SJSA1 (cell line): Measurements from ENCODE around the gene KNL1. TPM values are rescaled to one million over a fixed set of nuclear protein-coding genes. Genes with fewer than 3 reads are reported as not detected.
"Not testable (repeated sequence)": the region's sequence is repeated elsewhere in the genome, so short reads cannot be mapped to it uniquely, and the experiment has no call there.

Experiments
- DNase-seq, 2 experiments: peaks; one replicate each; pipeline ENCODE4 v3.0.0-alpha.2; 2015 to 2020; ENCODE audit warnings: low spot score in 2 of 2, low read depth in 1 of 2
- H3K27ac ChIP-seq: fragments of 250-450 bp; sonication (Bioruptor Pico); 2 replicates; pipeline ENCODE4 v1.5.1; 2020; ENCODE audit warnings: mild to moderate bottlenecking, moderate library complexity
- H3K27me3 ChIP-seq: fragments of 250-450 bp; sonication (Bioruptor Pico); replicated peaks from 2 replicates; pipeline ENCODE4 v1.5.1; 2020; ENCODE audit warnings: mild to moderate bottlenecking, moderate library complexity
- H3K36me3 ChIP-seq: fragments of 250-450 bp; sonication (Bioruptor Pico); 2 replicates; pipeline ENCODE4 v1.5.1; 2020; ENCODE audit warnings: mild to moderate bottlenecking
- H3K4me1 ChIP-seq: fragments of 250-450 bp; sonication (Bioruptor Pico); replicated peaks from 2 replicates; pipeline ENCODE4 v1.6.1; 2021; ENCODE audit warnings: mild to moderate bottlenecking
- H3K4me3 ChIP-seq: fragments of 250-450 bp; sonication (Bioruptor Pico); 2 replicates; pipeline ENCODE4 v1.5.1; 2020; ENCODE audit warnings: mild to moderate bottlenecking
- H3K9me3 ChIP-seq: fragments of 250-450 bp; sonication (Bioruptor Pico); replicated peaks from 2 replicates; pipeline ENCODE4 v1.5.1; 2020; ENCODE audit warnings: mild to moderate bottlenecking
- total RNA-seq: library from RNA; depleted of rRNA; stranded (reverse); fragments of >200 nt; shearing (Covaris generic); gene quantifications from 2 replicates; pipeline ENCODE4 v1.2.3, GENCODE V29; 2014

Gene KNL1
- total RNA-seq, 1 experiment from 2014 or later = 88.4 TPM

DNA sequence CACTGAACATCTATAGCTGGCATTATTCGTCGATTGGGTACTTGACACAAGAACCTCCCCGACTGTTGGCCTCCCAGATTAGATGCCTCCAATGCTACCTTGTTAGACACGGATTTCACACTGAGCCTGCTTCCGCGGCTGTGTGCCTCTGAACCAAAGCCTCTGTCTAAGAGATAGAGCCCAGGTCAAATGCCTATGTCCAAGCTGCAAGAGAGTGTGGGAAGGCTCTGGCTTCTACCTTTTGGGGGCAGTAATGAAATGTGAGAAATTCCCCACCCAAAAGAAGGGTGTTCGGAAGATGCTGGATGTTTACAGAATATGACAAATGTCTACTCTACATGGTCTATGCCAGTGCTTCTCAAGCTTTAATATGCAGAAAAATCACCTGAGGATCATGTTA lies 26.9 kb upstream of the KNL1 start:
- Histone ChIP-seq H3K9me3 (no peaks in the 10 kb centered on the region), H3K4me1 (peaks cover 21% of the 10 kb centered on the region), H3K27me3 (no peaks in the 10 kb centered on the region), H3K27ac (no peak overlapping the region), H3K4me3 (no peak overlapping the region), H3K36me3 (peaks cover 28% of the 10 kb centered on the region)
- DNase-seq = no peak

DNA sequence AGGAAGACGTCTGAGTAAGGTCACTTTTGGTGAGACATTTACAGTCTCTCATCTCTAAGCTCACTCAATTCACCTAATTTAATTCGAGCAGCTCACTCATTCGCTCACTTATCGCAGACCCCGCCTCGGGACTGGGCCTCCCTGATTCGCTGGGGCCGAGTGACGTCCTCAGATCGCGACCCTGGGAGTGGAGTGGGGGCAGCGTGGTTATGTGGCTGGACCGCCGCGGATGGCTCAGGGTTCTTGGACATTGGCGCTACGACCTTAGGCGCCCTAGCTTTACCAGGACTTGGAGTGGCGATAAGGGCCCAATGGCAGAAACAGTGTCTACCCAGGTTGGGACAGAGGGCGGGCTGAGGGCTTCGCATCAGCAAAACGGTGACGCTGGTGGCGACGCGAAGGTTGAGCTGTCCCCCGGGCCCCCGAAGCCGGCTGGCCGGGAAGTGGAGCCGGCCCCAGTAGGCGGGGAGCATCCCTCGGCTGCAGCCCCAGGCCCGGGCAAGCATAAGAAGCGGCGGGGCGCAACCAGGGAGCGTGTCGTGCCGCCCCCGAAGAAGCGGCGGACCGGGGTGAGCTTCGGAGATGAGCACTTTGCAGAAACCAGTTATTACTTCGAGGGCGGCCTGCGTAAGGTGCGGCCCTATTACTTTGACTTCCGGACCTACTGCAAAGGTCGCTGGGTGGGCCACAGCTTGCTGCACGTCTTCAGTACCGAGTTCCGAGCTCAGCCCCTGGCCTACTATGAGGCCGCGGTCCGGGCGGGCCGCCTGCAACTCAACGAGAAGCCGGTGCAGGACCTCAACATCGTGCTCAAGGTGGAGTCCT lies 24.7 kb upstream of the KNL1 start, which contains the start of gene RPUSD2:
TSS of gene RPUSD2 (plus strand) at position 171 of the 825 bp plus-strand sequence. CDS start at position 210, 39 bp downstream.
- DNase-seq = peak; percentile 87 to 94
- H3K27me3 ChIP-seq = no peaks in the 10 kb centered on the region
- H3K27ac ChIP-seq = peak within 1 kb of the TSS; percentile 24
- peaks cover 17% of the 10 kb centered on the region; the same call in 1 of the 2 replicates for H3K4me1 ChIP-seq
- H3K36me3 ChIP-seq = peaks cover 37% of the 10 kb centered on the region
- no peaks in the 10 kb centered on the region for H3K9me3 ChIP-seq
- H3K4me3 ChIP-seq = peak within 1 kb of the TSS; percentile 82

DNA sequence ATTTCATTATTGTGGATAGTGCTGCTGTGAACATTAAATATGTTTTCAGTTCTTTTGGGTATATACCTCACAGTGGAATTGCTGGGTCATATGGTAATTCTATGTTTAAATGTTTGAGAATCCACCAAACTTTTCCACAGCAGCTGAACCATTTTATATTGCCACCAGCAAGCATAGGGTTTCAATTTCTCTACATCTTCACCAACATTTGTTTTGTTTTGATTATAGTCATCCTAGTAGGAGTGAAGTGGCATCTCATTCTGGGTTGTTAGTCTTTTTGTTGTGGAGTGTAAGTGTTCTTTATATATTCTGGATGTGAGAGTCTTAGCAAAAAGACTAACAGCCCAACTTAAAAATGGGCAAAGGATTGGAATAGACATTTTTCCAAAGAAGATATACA lies 18.9 kb upstream of the KNL1 start:
- Histone ChIP-seq H3K27me3 (no peaks in the 10 kb centered on the region), H3K4me3 (no peak overlapping the region), H3K9me3 (no peaks in the 10 kb centered on the region), H3K4me1 (peaks cover 5% of the 10 kb centered on the region; the same call in 1 of the 2 replicates), H3K27ac (no peak overlapping the region), H3K36me3 (peaks cover 35% of the 10 kb centered on the region)
- no peak for DNase-seq

DNA sequence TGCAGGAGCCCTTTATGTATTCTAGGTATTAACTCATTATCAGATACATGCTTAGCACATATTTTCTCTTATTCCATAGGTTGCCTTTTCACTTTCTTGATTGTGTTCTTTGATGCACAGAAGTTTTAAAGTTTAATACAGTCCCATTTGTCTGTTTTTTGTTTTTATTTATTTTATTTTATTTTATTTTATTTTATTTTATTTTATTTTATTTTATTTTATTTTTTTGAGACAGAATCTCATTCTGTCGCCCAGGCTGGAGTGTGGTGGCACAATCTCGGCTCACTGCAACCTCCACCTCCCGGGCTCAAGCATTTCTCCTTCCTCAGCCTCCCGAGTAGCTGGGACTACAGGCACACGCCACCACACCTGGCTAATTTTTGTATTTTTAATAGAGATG lies 17.1 kb upstream of the KNL1 start:
- H3K9me3 ChIP-seq, H3K27ac ChIP-seq, H3K4me3 ChIP-seq, H3K27me3 ChIP-seq, H3K4me1 ChIP-seq, DNase-seq: not testable (repeated sequence)
- peaks cover 26% of the 10 kb centered on the region for H3K36me3 ChIP-seq

DNA sequence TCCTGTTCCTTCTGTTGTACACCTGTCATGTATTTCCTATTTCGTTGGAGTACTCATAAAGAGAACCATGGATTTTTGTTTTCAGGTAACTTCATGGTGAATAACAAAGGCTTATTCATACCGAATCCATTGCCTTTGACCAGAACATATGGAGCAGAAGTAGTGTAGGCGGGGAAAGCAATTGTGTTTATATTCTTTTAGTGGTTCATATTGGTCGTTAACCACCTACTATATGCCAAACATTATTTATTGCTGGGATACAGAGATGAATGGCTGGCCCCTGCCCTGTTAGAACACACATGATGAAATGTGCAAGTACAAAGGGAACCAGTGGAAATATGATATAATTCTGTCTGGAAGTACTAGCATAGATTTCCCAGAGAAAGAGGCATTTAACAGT lies 15.2 kb upstream of the KNL1 start:
- no peak overlapping the region for H3K27ac ChIP-seq
- no peak overlapping the region for H3K4me3 ChIP-seq
- H3K9me3 ChIP-seq = 0 out of 2 replicates have a peak, but pooled peaks cover 3% of the 10 kb centered on the region
- H3K4me1 ChIP-seq = peaks cover 7% of the 10 kb centered on the region
- DNase-seq = no peak
- H3K27me3 ChIP-seq = no peaks in the 10 kb centered on the region
- H3K36me3 ChIP-seq = peaks cover 11% of the 10 kb centered on the region

DNA sequence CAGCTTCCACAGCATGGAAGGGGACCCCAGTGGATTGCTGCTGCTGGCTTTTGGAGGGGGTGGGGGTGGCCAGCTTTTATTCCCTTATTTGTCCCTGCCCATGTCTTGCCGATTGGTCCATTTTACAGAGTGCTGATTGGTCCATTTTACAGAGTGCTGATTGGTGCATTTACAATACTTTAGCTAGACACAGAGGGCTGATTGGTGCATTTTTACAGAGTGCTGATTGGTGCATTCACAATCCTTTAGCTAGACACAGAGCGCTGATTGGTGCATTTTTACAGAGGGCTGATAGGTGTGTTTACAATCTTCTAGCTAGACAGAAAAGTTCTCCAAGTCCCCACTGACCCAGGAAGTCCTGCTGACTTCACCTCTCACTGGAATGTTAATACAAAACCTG lies 12.3 kb upstream of the KNL1 start:
- H3K9me3 ChIP-seq, H3K4me3 ChIP-seq, H3K27ac ChIP-seq, H3K27me3 ChIP-seq, DNase-seq, H3K36me3 ChIP-seq, H3K4me1 ChIP-seq: not testable (repeated sequence)

DNA sequence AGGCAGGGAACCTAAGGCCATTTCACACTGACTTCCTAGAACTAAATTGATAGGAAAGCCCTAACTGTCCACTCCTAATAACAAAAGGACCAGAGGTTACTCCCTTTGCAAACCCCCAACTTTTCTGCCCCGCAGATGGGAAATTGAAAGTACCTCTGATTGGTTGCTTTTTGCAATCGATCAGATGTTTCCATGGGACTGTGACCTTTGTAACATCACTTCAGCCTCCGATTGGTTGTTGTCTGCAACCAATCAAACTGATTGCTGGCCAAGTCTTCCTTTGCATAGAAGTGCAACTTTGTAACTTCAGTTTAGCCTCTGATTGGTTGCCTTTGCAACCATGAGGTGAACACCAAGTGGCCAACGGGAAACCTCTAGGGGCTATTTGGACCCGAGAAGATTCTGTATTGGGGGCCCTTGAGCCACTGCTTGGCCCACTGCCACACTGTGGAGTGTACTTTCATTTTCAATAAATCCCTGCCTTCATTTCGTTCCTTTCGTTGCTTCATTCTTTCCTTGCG lies 11.3 kb upstream of the KNL1 start:
- peak in 1 of 2 experiments; percentile 34 for DNase-seq
- peak overlapping the region; percentile 32 for H3K4me3 ChIP-seq
- no peak overlapping the region for H3K27ac ChIP-seq
- peaks cover 7% of the 10 kb centered on the region for H3K4me1 ChIP-seq
- H3K36me3 ChIP-seq = no peaks in the 10 kb centered on the region
- H3K27me3 ChIP-seq = peaks cover 2% of the 10 kb centered on the region; the same call in 1 of the 2 replicates
- H3K9me3 ChIP-seq = 0 out of 2 replicates have a peak, but pooled peaks cover 3% of the 10 kb centered on the region

DNA sequence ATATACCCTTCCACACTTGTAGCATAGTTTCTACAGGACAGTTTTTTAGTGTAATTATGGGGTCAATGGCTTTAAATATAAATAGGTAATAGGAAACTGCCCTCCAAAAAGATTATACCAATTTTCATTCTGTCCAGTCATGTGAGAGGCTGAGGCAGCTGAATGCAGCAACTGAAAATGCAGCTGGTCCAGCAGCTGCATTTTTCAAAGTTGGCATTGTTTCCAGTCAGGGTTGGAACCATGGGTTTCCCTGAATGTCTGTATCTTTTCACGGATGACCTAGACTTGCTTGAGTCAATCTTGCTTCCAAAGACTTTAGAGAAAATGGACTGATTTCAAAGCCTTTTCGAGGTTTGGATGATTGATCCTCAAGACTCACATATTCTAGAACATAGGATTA lies 9.9 kb upstream of the KNL1 start:
- DNase-seq = no peak
- H3K9me3 ChIP-seq = 0 out of 2 replicates have a peak, but pooled peaks cover 3% of the 10 kb centered on the region
- no peak overlapping the region for H3K4me3 ChIP-seq
- H3K27me3 ChIP-seq = peaks cover 2% of the 10 kb centered on the region; the same call in 1 of the 2 replicates
- no peak overlapping the region for H3K27ac ChIP-seq
- H3K36me3 ChIP-seq = no peaks in the 10 kb centered on the region
- H3K4me1 ChIP-seq = peaks cover 7% of the 10 kb centered on the region

DNA sequence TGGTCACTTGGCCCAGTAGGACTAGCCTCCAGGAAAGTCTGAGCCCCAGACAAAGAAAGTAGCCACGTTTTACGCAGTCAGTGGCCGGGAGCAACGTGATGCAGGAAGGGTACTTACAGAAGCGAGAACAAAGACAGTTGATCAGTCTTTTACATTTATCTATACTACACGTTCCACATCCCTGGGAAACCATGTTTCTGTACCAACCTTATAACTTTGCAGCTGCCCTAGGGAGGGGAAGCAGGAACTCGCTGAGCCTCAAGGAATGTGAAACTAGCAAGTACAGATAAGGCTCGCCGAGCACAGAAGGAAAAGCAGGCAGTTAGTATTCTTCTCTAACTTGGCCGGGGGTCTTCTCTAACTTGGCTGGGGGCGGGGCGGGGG lies 3.4 kb upstream of the KNL1 start:
- no peaks in the 10 kb centered on the region for H3K27me3 ChIP-seq
- H3K36me3 ChIP-seq = peaks cover 8% of the 10 kb centered on the region
- no peak for DNase-seq
- H3K9me3 ChIP-seq = no peaks in the 10 kb centered on the region
- peaks cover 7% of the 10 kb centered on the region; the same call in 1 of the 2 replicates for H3K4me1 ChIP-seq
- no peak overlapping the region for H3K27ac ChIP-seq
- H3K4me3 ChIP-seq = no peak overlapping the region

DNA sequence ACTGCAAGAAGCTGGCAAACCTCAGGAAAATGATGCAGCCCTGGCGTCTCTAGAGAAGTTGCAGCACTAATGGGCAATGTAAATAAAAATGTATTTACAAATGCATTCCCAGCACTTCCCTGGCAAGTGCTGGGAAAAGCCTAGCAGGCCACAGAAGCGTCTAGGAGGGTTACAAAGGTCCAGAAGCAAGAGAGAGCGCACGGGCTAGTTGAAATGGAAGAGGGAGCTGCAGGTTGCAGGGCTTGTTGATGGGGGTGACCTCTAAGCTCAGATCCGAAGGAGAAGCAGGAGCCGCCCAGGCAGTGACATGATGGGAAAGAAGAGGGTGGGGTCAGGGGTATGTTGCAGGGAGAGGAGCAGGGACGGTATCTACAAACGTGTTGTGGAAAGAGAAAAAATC lies 2.7 kb upstream of the KNL1 start:
- Histone ChIP-seq H3K4me3 (no peak overlapping the region), H3K4me1 (peaks cover 11% of the 10 kb centered on the region; the same call in 1 of the 2 replicates), H3K27me3 (no peaks in the 10 kb centered on the region), H3K9me3 (no peaks in the 10 kb centered on the region), H3K36me3 (peaks cover 8% of the 10 kb centered on the region), H3K27ac (no peak overlapping the region)
- DNase-seq = no peak

DNA sequence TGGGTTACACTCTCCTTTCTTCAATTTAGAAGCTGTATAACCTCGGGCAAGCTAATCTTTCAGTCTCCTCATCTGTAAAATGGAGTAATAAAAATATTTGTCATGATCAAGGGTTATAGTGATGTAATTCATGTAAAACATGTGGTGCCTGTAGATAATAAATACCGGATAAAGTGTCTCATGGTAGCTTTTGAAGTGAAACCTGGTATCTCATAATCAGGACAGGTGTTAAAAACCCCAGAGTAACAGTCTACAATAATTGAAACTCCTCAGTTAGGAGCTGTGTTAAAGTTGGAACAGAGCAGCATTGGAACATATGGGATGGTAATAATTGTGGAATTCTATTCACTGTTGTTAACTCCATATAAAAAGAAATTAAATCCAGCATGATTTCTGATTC lies 884 bp upstream of the KNL1 start:
- Histone ChIP-seq H3K27ac (no peak overlapping the region), H3K9me3 (no peaks in the 10 kb centered on the region), H3K27me3 (no peaks in the 10 kb centered on the region), H3K4me3 (no peak overlapping the region), H3K36me3 (peaks cover 13% of the 10 kb centered on the region), H3K4me1 (peaks cover 15% of the 10 kb centered on the region)
- DNase-seq = no peak

DNA sequence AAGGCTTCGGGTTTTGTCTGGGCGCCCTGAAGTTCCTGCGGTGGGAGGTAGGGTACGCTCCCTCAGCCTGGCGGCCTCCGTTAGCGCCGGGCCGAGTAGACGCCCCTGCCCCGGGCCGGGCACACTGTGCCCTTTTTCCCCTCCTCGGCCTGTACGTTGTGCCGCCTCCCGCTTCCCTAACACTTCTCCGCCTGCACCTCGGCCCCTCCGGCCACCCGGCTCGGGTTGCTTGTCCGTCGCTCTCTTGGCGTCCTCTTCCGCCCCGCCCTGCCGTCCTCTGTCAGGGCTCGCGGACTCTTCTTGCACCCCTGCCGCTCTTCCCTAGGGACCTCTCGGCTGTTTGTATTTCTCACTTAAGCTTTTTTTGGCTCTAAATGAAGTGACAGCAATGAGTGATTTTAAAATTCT lies 384 bp downstream of the KNL1 start:
- Histone ChIP-seq H3K9me3 (no peaks in the 10 kb centered on the region), H3K4me3 (peak overlapping the region; percentile 65), H3K4me1 (peaks cover 14% of the 10 kb centered on the region), H3K27ac (peak overlapping the region; percentile 96), H3K27me3 (no peaks in the 10 kb centered on the region), H3K36me3 (peaks cover 13% of the 10 kb centered on the region)
- DNase-seq = peak in 1 of 2 experiments; percentile 77

DNA sequence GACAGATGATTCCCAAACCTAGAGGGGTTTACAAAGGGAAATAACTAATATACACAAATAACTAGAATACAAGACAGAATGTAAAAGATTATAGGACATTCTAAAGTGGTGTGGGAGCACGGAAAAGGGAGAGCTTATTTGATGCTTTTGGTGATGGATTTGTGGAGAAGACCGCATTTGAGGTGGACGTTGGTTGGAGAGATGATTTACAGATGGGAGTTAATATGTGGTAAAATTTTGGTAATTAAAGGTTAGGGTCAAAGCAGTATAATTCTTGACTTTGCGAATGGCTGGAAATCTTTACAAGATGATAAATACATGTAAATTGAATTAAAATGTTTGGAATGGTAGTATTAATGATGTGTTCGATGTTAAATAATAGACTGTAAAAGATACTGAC lies 1.2 kb downstream of the KNL1 start:
- DNase-seq = peak in 1 of 2 experiments; percentile 25
- peak overlapping the region; percentile 96 for H3K27ac ChIP-seq
- H3K4me1 ChIP-seq = peaks cover 11% of the 10 kb centered on the region
- no peaks in the 10 kb centered on the region for H3K9me3 ChIP-seq
- H3K27me3 ChIP-seq = no peaks in the 10 kb centered on the region
- peaks cover 13% of the 10 kb centered on the region for H3K36me3 ChIP-seq
- peak overlapping the region; percentile 65 for H3K4me3 ChIP-seq

DNA sequence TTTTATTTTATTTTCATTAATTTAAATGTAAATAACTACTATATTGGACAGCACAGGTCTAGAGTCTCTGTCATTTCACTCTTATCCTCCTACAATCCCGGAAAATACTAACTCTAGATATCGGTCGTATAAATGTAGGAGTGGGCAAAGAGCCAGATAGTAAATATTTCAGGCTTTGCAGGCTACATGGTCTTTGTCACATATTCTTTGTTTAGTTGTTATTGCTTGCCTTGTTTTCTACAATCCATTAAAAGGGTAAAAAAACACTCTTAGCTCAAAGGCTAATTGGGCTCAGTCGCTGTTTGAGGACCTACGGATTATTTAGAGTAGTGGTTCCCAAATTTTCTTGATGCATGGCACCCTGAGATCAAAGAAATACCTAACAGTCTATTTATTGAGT lies 1.7 kb downstream of the KNL1 start:
- DNase-seq = no peak
- no peaks in the 10 kb centered on the region for H3K27me3 ChIP-seq
- no peaks in the 10 kb centered on the region; the same call in 1 of the 2 replicates for H3K9me3 ChIP-seq
- peaks cover 11% of the 10 kb centered on the region for H3K4me1 ChIP-seq
- peak overlapping the region; percentile 65 for H3K4me3 ChIP-seq
- peaks cover 13% of the 10 kb centered on the region for H3K36me3 ChIP-seq
- no peak overlapping the region for H3K27ac ChIP-seq
